Subcutaneous abdominal adipose tissue (tissue), 5 donors: ENCODE data around the gene ART1.

ENCODE experiments used
- H3K27ac ChIP-seq: one replicate; pipeline ENCODE4 v1.7.0; 2013; ENCODE audit warnings: low read depth, mild to moderate bottlenecking, inconsistent platforms, low read length, moderate library complexity
- H3K27me3 ChIP-seq, 5 donors: one replicate each; pipeline ENCODE4 v1.7.0; 2013; ENCODE audit warnings: low read length in 5 of 5, inconsistent platforms in 1 of 5; ENCODE audit not compliant: control insufficient read depth in 5 of 5, insufficient read depth in 4 of 5
- H3K36me3 ChIP-seq, 5 donors: one replicate each; pipeline ENCODE4 v1.7.0; 2013; ENCODE audit warnings: low read length in 5 of 5; ENCODE audit not compliant: control insufficient read depth in 5 of 5, insufficient read depth in 5 of 5
- H3K4me1 ChIP-seq, 5 donors: one replicate each; pipeline ENCODE4 v1.7.0; 2013; ENCODE audit warnings: low read length in 5 of 5, mild to moderate bottlenecking in 3 of 5, moderate library complexity in 1 of 5; ENCODE audit not compliant: control insufficient read depth in 5 of 5, insufficient read depth in 5 of 5
- H3K4me3 ChIP-seq, 5 donors: one replicate each; pipeline ENCODE4 v1.7.0; 2013; ENCODE audit warnings: low read length in 5 of 5, low read depth in 1 of 5
- H3K9ac ChIP-seq, 5 donors: one replicate each; pipeline ENCODE4 v1.7.0; 2013; ENCODE audit warnings: low read length in 5 of 5, mild to moderate bottlenecking in 4 of 5, moderate library complexity in 3 of 5
- H3K9me3 ChIP-seq, 5 donors: one replicate each; pipeline ENCODE4 v1.7.0; 2013; ENCODE audit warnings: low read length in 5 of 5; ENCODE audit not compliant: control insufficient read depth in 5 of 5
- donor health status: healthy.
- donor health status: healthy.
- donor health status: healthy.
- donor health status: healthy.
- donor health status: healthy.

ART1 gene

DNA sequence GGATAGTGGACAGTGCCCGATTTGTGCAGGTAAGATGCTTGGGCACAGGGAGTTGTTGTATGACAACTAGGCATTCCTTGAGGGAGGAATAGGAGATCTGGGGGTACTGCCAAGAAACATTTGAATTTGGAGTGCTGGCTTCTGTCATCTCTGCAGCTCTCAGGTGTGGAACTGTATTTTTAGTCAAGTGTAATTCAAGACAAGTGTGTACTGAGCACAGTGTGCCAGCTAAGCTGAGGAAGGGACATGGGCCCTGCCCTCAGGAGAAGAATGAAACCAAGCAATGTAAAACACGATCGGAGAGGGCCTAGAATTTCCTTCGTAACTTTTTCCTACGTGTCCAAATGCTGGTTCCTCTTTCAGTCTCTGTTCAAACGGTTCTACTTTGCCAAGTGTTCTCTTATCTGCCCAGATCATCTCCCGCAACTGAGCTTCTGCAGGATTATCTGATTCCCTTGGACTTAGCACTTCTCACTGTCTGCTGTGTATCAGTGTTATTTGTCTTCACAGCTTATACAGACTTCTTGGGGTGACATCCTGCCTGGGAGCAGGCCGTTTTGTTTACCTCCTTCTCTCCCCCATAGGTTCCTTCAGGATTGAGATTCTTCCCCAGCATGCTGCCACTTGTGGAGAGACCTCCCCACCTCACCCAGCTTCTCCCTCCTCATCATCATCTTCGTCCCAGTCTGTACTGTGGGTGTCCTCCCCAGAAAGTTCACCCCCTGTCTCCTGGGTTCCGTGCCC lies 30.8 kb upstream of the ART1 start:
- Histone ChIP-seq H3K4me3 (peak overlapping the region in 2 of 5 donors; percentile 18 to 26), H3K9me3 (peaks cover 0 to 7% (median 0%) of the 10 kb centered on the region in 5 donors), H3K36me3 (no peaks in the 10 kb centered on the region), H3K4me1 (peaks cover 0 to 13% (median 0%) of the 10 kb centered on the region in 5 donors), H3K9ac (no peak overlapping the region), H3K27me3 (no peaks in the 10 kb centered on the region), H3K27ac (no peak overlapping the region)

DNA sequence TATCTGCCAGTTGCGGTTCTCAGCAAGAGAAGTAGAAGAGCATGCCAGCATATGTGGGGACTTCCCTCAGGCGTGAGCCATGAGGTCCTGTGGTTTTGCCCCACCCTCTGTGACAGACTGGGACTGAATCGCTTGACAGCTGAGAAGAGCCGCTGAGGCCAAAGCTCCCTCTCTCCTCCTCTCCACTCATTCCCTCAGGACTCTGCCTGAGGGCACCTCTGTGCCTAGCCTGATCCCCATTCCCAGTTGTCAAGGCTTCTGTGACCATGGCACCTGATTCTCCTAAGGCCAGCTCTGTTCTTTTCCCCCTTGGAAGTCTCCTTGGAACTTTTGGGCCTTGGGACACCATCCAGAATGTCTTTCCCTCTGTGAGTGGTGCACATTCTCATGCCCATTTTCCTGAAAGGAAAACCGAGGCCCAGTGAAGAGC lies 30.2 kb upstream of the ART1 start:
- Histone ChIP-seq H3K9ac (no peak overlapping the region), H3K4me3 (peak overlapping the region in 1 of 5 donors; percentile 18), H3K9me3 (peaks cover 0 to 7% (median 0%) of the 10 kb centered on the region in 5 donors), H3K4me1 (peaks cover 0 to 13% (median 0%) of the 10 kb centered on the region in 5 donors), H3K27ac (no peak overlapping the region), H3K27me3 (no peaks in the 10 kb centered on the region), H3K36me3 (no peaks in the 10 kb centered on the region)

DNA sequence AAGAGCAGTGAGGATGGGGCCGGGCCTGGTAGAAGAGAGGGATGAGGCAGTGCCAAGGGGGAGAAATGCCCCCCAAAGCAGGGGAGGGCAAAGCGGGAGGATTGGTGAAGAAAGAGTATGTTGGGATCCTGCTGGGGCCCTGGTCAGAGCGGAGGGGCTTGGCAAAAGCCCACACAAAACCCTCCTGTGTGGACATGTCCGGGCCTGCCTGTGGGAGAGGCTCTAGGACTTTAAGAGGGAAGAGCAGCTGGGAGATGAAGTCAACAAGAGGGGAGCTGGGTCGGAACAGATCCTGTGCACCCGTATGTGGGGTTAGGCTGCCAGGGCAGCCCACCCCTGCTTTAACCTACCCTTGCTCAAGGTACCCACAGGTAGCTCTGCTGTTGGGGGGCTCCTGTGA lies 28.9 kb upstream of the ART1 start:
- Histone ChIP-seq H3K4me1 (peaks cover 0 to 13% (median 0%) of the 10 kb centered on the region in 5 donors), H3K4me3 (no peak overlapping the region), H3K27ac (no peak overlapping the region), H3K9ac (no peak overlapping the region), H3K36me3 (no peaks in the 10 kb centered on the region), H3K9me3 (peaks cover 0 to 7% (median 0%) of the 10 kb centered on the region in 5 donors), H3K27me3 (no peaks in the 10 kb centered on the region)

DNA sequence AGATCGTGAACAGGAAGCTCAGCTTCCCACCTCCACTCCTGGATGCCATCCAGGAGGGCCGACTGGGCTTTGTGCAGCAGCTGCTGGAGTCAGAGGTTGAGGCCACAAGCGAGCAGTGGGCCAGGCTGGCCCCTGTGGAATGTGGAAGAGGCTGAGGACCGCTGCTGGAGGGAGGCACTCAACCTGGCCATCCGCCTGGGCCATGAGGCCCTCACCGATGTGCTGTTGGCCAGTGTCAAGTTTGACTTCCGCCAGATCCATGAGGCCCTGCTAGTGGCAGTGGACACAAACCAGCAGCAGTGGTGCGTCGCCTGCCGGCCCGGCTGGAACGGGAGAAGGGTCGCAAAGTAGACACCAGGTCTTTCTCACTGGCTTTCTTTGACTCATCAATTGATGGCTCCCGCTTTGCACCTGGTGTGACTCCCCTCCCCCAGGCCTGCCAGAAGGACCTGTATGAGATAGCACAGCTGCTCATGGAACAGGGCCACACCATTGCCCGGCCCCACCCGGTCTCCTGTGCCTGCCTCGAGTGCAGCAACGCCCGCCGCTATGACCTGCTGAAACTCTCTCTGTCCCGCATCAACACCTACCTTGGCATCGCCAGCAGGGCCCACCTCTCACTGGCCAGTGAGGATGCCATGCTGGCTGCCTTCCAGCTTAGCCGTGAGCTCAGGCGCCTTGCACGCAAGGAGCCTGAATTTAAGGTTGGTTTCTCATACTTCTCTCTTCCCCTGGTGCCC lies 28.0 kb upstream of the ART1 start:
- no peak overlapping the region for H3K4me3 ChIP-seq
- H3K27ac ChIP-seq: no peak overlapping the region
- H3K4me1 ChIP-seq: peaks cover 0 to 13% (median 0%) of the 10 kb centered on the region in 5 donors
- H3K9ac ChIP-seq: no peak overlapping the region
- no peaks in the 10 kb centered on the region for H3K27me3 ChIP-seq
- no peaks in the 10 kb centered on the region for H3K36me3 ChIP-seq
- H3K9me3 ChIP-seq: peaks cover 0 to 6% (median 0%) of the 10 kb centered on the region in 5 donors

DNA sequence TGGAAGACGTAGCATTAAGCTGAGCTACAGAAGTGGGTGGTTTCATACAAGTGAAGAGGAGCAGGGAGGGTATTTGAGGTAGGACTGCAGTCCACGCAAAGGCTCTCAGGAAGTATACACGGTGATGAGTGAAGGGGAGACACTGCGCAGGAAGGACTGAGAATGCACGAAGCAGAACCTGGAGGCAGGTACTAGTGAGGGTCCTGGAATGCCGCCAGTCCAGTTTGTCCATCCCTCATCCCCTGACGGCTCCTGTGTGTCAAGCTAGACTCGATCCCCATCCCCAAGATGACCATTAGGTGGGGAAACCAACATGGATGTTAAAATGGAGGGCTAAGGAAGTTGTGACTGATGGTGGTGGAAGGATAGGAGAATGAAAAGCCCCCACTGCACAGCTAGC lies 26.9 kb upstream of the ART1 start:
- Histone ChIP-seq H3K36me3 (no peaks in the 10 kb centered on the region), H3K4me1 (peaks cover 0 to 13% (median 0%) of the 10 kb centered on the region in 5 donors), H3K9me3 (no peaks in the 10 kb centered on the region), H3K9ac (no peak overlapping the region), H3K27me3 (no peaks in the 10 kb centered on the region), H3K4me3 (no peak overlapping the region), H3K27ac (no peak overlapping the region)

DNA sequence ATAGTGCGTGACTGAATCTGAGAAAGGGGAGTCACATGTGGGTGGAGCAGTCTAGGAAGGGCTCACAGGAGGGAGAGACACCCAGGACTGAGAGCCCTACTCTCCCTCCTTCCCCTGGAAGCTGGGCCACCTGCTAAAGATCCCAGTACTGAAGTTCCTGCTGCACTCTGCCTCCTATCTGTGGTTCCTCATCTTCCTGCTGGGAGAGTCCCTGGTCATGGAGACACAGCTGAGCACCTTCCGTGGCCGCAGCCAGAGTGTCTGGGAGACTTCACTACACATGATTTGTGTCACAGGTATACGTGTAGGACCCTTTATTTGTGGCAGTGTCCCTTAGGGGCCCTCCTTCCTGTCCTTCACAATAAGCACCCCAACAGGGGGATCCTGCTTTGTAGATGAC lies 22.4 kb upstream of the ART1 start:
- Histone ChIP-seq H3K36me3 (no peaks in the 10 kb centered on the region), H3K4me1 (peaks cover 0 to 24% (median 15%) of the 10 kb centered on the region in 5 donors), H3K4me3 (no peak overlapping the region), H3K27ac (no peak overlapping the region), H3K27me3 (no peaks in the 10 kb centered on the region), H3K9ac (no peak overlapping the region), H3K9me3 (no peaks in the 10 kb centered on the region)

DNA sequence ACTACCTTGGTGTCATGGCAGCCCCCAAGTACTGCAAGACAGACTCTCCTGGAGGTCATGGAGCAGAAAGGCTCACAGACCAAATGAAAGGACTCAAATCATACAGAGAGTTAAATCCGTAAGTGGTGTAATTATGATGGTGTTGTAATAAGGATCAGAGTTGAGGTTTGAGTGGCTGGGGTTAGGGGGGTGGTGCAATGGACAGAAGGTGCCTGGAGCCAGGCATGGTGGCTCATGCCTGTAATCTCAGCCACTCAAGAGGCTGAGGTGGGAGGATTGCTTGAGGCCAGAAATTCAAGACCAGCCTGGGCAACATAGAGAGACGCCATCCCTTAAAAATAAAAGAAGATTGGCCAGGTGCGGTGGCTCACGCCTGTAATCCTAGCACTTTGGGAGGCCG lies 21.8 kb upstream of the ART1 start:
- no peak overlapping the region for H3K4me3 ChIP-seq
- H3K9ac ChIP-seq: no peak overlapping the region
- no peaks in the 10 kb centered on the region for H3K36me3 ChIP-seq
- peaks cover 0 to 24% (median 15%) of the 10 kb centered on the region in 5 donors for H3K4me1 ChIP-seq
- no peak overlapping the region for H3K27ac ChIP-seq
- no peaks in the 10 kb centered on the region for H3K9me3 ChIP-seq
- H3K27me3 ChIP-seq: no peaks in the 10 kb centered on the region

DNA sequence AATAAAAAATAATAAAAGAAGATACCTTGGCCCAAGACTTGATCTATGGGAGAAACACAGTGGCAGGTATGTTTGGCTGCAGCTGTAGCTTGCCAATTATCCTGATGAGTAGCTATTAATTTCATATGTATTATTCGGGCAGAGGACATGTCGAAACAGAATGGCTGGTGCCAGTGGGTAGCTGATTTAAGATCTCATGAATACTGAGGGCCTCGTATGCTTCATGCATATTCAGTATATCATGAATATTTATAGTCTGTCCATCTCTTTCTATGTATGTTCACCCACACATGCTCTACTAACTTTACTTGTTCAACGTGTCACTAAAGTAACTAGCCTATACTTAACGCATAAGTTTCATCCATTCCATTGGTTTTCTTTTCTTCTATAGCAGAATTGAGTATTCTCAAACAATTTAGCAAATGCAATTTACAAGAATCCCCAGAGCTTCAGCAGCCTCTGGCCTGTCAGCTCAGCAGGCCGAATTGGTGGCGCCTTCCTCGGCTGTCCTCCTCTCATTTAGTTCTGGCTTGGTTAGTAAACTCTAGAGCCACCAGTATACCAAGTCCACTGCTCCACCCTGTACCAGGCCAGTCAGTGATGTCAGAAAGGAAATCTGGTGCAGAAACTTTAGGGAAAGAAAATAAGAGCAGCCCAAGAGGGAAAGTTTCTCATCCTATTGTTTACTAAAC lies 21.0 kb upstream of the ART1 start:
- H3K4me3 ChIP-seq: no peak overlapping the region
- H3K27me3 ChIP-seq: no peaks in the 10 kb centered on the region
- no peak overlapping the region for H3K27ac ChIP-seq
- no peaks in the 10 kb centered on the region for H3K36me3 ChIP-seq
- H3K4me1 ChIP-seq: peaks cover 0 to 24% (median 15%) of the 10 kb centered on the region in 5 donors
- H3K9ac ChIP-seq: no peak overlapping the region
- no peaks in the 10 kb centered on the region for H3K9me3 ChIP-seq

DNA sequence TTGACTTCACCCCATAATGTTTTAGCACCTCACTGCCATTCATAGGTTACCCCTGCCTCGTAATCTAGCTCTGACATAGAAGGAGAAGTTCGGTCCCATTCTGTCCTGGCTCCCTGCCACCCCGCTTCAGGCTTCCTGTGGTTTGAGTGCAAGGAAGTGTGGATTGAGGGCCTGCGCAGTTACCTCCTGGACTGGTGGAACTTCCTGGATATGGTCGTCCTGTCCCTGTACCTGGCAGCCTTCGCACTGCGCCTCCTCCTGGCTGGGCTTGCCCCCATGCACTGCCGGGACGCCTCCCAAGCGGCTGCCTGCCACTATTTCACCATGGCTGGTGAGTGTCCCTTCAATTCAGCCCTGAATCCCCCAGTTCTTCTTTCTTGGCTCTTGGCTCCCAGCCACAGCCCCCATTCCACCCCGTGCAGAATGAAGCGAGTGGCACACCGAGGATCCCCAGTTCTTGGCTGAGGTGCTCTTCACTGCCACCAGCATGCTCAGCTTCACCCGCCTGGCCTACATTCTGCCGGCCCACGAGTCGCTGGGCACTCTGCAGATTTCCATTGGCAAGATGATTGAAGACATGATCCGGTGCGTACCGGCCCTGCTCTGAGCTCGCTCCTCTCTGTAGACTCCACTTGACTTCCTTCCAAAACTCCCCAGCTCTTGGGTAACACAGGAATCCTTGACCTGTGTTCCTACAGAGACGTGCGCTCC lies 18.5 kb upstream of the ART1 start:
- Histone ChIP-seq H3K9me3 (no peaks in the 10 kb centered on the region), H3K4me1 (peaks cover 0 to 24% (median 15%) of the 10 kb centered on the region in 5 donors), H3K27me3 (no peaks in the 10 kb centered on the region), H3K4me3 (peak overlapping the region; percentile 19 to 61 (median 28)), H3K9ac (no peak overlapping the region), H3K27ac (no peak overlapping the region), H3K36me3 (no peaks in the 10 kb centered on the region)
